ENCODE data around the gene ACTL7B.
"Not testable (repeated sequence)": the region's sequence is repeated elsewhere in the genome, so short reads cannot be mapped to it uniquely, and the experiment has no call there.

Gene ACTL7B

GRCh38 chr9:108844856-108845255 is 10.9 kb downstream of the ACTL7B start:
- DNase-seq (ENCODE audit: low read depth, low spot score): no peak

GRCh38 chr9:108844391-108844790 is 11.4 kb downstream of the ACTL7B start:
- no peak for DNase-seq (ENCODE audit: low read depth, low spot score)

GRCh38 chr9:108842610-108843295 is 13.0 kb downstream of the ACTL7B start:
- DNase-seq (ENCODE audit: low read depth, low spot score): no peak

GRCh38 chr9:108839561-108839960 is 16.2 kb downstream of the ACTL7B start:
- not testable (repeated sequence) for DNase-seq (ENCODE audit: low read depth, low spot score)

GRCh38 chr9:108838017-108838416 is 17.8 kb downstream of the ACTL7B start:
- no peak for DNase-seq (ENCODE audit: low read depth, low spot score)

- DNase-seq (ENCODE audit: low read depth, low spot score): no peak
These were observed 18.3 kb downstream of the ACTL7B start for GRCh38 chr9:108837530-108837929.

- DNase-seq (ENCODE audit: low read depth, low spot score): no peak
These were observed 19.0 kb downstream of the ACTL7B start for GRCh38 chr9:108836781-108837180.

GRCh38 chr9:108836319-108836718 is 19.5 kb downstream of the ACTL7B start:
- DNase-seq (ENCODE audit: low read depth, low spot score): no peak

- no peak for DNase-seq (ENCODE audit: low read depth, low spot score)
These were observed 20.0 kb downstream of the ACTL7B start for GRCh38 chr9:108835831-108836230.

- no peak for DNase-seq (ENCODE audit: low read depth, low spot score)
These were observed 20.7 kb downstream of the ACTL7B start for GRCh38 chr9:108834959-108835665.

- no peak for DNase-seq (ENCODE audit: low read depth, low spot score)
These were observed 23.6 kb downstream of the ACTL7B start for GRCh38 chr9:108832179-108832500.

GRCh38 chr9:108831496-108832178 is 24.1 kb downstream of the ACTL7B start:
- no peak for DNase-seq (ENCODE audit: low read depth, low spot score)

- no peak for DNase-seq (ENCODE audit: low read depth, low spot score)
These were observed 25.5 kb downstream of the ACTL7B start for GRCh38 chr9:108830272-108830671.

GRCh38 chr9:108823829-108824228 is 32.0 kb downstream of the ACTL7B start:
- DNase-seq (ENCODE audit: low read depth, low spot score): no peak

GRCh38 chr9:108816037-108816436 is 39.7 kb downstream of the ACTL7B start:
- no peak for DNase-seq (ENCODE audit: low read depth, low spot score)

- peak; percentile 38 for DNase-seq (ENCODE audit: low read depth, low spot score)
These were observed 40.6 kb downstream of the ACTL7B start for GRCh38 chr9:108815156-108815555.

- peak; percentile 56 for DNase-seq (ENCODE audit: low read depth, low spot score)
These were observed 41.7 kb downstream of the ACTL7B start for GRCh38 chr9:108813951-108814601.

- no peak for DNase-seq (ENCODE audit: low read depth, low spot score)
These were observed 43.3 kb downstream of the ACTL7B start for GRCh38 chr9:108812396-108813025.

- DNase-seq (ENCODE audit: low read depth, low spot score): no peak
These were observed 43.8 kb downstream of the ACTL7B start for GRCh38 chr9:108811944-108812343.

- no peak for DNase-seq (ENCODE audit: low read depth, low spot score)
These were observed 46.5 kb downstream of the ACTL7B start for GRCh38 chr9:108809269-108809668.

Measured in ELF-1 (cell line).